K562 (cell line): ENCODE data around the gene KNOP1. TPM values are rescaled to one million over a fixed set of nuclear protein-coding genes. Genes with fewer than 3 reads are reported as not detected.

Experiments used
- ATAC-seq: fragments of 200-7000 bp; cut with Tn5 transposase; 3 replicates; pipeline ENCODE4 v1.9.1; 2020; ENCODE audit warnings: moderate library complexity
- BruUV-seq: library from RNA; stranded (reverse); fragments of 400-500 nt; replicated peaks from 2 replicates; lab custom pipeline; 2021; lab: Mats Ljungman, UMichigan
- CTCF ChIA-PET: fragments of 300-600 bp; formaldehyde crosslinking; extraction: SDS; loops from one replicate; lab custom pipeline; 2021; ENCODE audit warnings: low intra/inter-chr PET ratio; lab: Yijun Ruan, JAX
- POLR2A ChIA-PET: fragments of 300-600, 350-650 bp; sonication (Branson Sonifier 250); formaldehyde crosslinking; extraction: SDS; loops from one replicate; lab custom pipeline; 2021; ENCODE audit warnings: antibody characterized with exemption, inconsistent platforms; lab: Yijun Ruan, JAX
- DNase-seq, 4 experiments: peaks; one replicate each; pipeline versions ENCODE4 v3.0.0 to v3.0.0-alpha.2; 2011 to 2018; ENCODE audit warnings: low spot score in 3 of 4, mixed read lengths in 3 of 4; ENCODE audit errors: extremely low read depth in 1 of 4
- FAIRE-seq: peaks from 2 replicates; lab custom pipeline; 2011; peaks lifted over from hg19 to GRCh38; lab: Jason Lieb, UNC
- H2AFZ ChIP-seq: 2 replicates; pipeline ENCODE4 v1.6.0; 2011; ENCODE audit warnings: low read depth, low read length, control low read depth, inconsistent platforms
- H3K27ac ChIP-seq: fragments of 200-600 bp; 3 replicates; pipeline ENCODE4 v1.8.0; 2011; ENCODE audit warnings: low read depth, mild to moderate bottlenecking, control low read depth, inconsistent platforms, low read length, moderate library complexity, mixed read lengths; ENCODE audit errors: extremely low read depth
- H3K27me3 ChIP-seq, 2 experiments: fragments of 300-600 bp in 1 of 2; 2 replicates in 1 of 2; 3 replicates in 1 of 2; pipeline versions ENCODE4 v1.6.0 to v1.8.0; 2011; ENCODE audit warnings: inconsistent platforms in 2 of 2, low read length in 2 of 2, mild to moderate bottlenecking in 1 of 2, mixed read lengths in 1 of 2, moderate library complexity in 1 of 2; ENCODE audit not compliant: control insufficient read depth in 2 of 2, insufficient read depth in 2 of 2
- H3K36me3 ChIP-seq: fragments of 300-600 bp; 3 replicates; pipeline ENCODE4 v1.8.0; 2011; ENCODE audit warnings: mild to moderate bottlenecking, low read length, inconsistent platforms; ENCODE audit not compliant: control insufficient read depth, insufficient read depth
- H3K4me1 ChIP-seq, 2 experiments: fragments of 200-600 bp in 1 of 2; replicated peaks in 1 of 2; 2 replicates in 1 of 2; 3 replicates in 1 of 2; pipeline versions ENCODE4 v1.5.1 to v1.8.0; 2011; ENCODE audit warnings: inconsistent platforms in 2 of 2, low read length in 2 of 2, mild to moderate bottlenecking in 1 of 2, mixed read lengths in 1 of 2, moderate library complexity in 1 of 2; ENCODE audit not compliant: control insufficient read depth in 2 of 2, insufficient read depth in 2 of 2
- H3K4me2 ChIP-seq: 2 replicates; pipeline ENCODE4 v1.6.1; 2011; ENCODE audit warnings: low read length, control low read depth, inconsistent platforms, mixed read lengths; ENCODE audit not compliant: insufficient read depth
- H3K4me3 ChIP-seq: fragments of 200-600 bp; sonication (generic), shearing (Covaris generic); 2 replicates; pipeline ENCODE4 v1.5.1; 2016; ENCODE audit warnings: control low read depth, inconsistent platforms
- H3K79me2 ChIP-seq: fragments of 200-600 bp; 3 replicates; pipeline ENCODE4 v1.8.0; 2011; ENCODE audit warnings: low read length, inconsistent platforms; ENCODE audit not compliant: control insufficient read depth, insufficient read depth
- H3K9ac ChIP-seq, 2 experiments: 2 replicates each; pipeline versions ENCODE4 v1.6.0 to v1.6.1; 2011; ENCODE audit warnings: low read depth in 2 of 2, low read length in 2 of 2, control low read depth in 1 of 2, inconsistent platforms in 1 of 2, mild to moderate bottlenecking in 1 of 2, mixed read lengths in 1 of 2; ENCODE audit not compliant: insufficient read depth in 1 of 2
- H3K9me1 ChIP-seq: one replicate; pipeline ENCODE4 v1.6.0; 2011; ENCODE audit warnings: inconsistent platforms, mild to moderate bottlenecking, low read length, moderate library complexity; ENCODE audit not compliant: control insufficient read depth, insufficient read depth
- H3K9me3 ChIP-seq: replicated peaks from 2 replicates; pipeline ENCODE4 v1.5.1; 2011; ENCODE audit warnings: low read depth, low read length, inconsistent platforms; ENCODE audit not compliant: control insufficient read depth, insufficient read depth
- H4K20me1 ChIP-seq: replicated peaks from 2 replicates; pipeline ENCODE4 v1.6.1; 2011; ENCODE audit warnings: low read length, inconsistent platforms, mixed read lengths; ENCODE audit not compliant: control insufficient read depth, insufficient read depth
- CUX1 ChIP-seq: fragments of 200-800 bp; sonication (Bioruptor generic); IDR thresholded peaks from 2 replicates; pipeline ENCODE4 v1.6.1; 2016; ENCODE audit warnings: missing genetic modification characterization, missing compliant biosample characterization
- FOXJ3 ChIP-seq: sonication (generic); formaldehyde crosslinking; IDR thresholded peaks from 2 replicates; pipeline ENCODE4 v1.4.0; 2020; ENCODE audit warnings: mild to moderate bottlenecking, missing genetic modification reagents
- FOXO4 ChIP-seq: fragments of 450-650 bp; formaldehyde crosslinking; IDR thresholded peaks from 2 replicates; pipeline ENCODE4 v1.4.0; 2020; ENCODE audit warnings: mild to moderate bottlenecking, moderate library complexity
- NFE2L1 ChIP-seq: fragments of 450-650 bp; IDR thresholded peaks from 2 replicates; pipeline ENCODE4 v1.6.1; 2016; ENCODE audit warnings: missing genetic modification characterization, low read depth, mild to moderate bottlenecking, missing compliant biosample characterization, moderate library complexity, borderline replicate concordance
- ZNF609 ChIP-seq: sonication (generic); formaldehyde crosslinking; IDR thresholded peaks from 2 replicates; pipeline ENCODE4 v1.8.1; 2023; ENCODE audit warnings: missing genetic modification reagents, mild to moderate bottlenecking, borderline replicate concordance
- WGBS: fragments of 100-300 bp; shearing (Covaris generic); methylation state at CpG from one replicate; pipeline ENCODE4 v1.1.6; 2016; ENCODE audit warnings: low coverage, mixed read lengths; ENCODE audit not compliant: insufficient coverage; ENCODE audit errors: missing lambda C conversion rate; 5-methylcytosine and 5-hydroxymethylcytosine counted together
- in situ Hi-C: fragments of 300-500 bp; cut with MboI; formaldehyde crosslinking; loops from 4 replicates; pipeline ENCODE4 v1.15.0; 2018; ENCODE audit warnings: inconsistent platforms, mixed read lengths
- intact Hi-C: fragments of 100-400 bp; cut with micrococcal nuclease; formaldehyde crosslinking; loops from 2 replicates; pipeline ENCODE4 v1.14.2; 2022
- polyA plus RNA-seq, 8 experiments: library from polyadenylated mRNA; depleted of rRNA in 4 of 8; stranded (reverse) in 5 of 8; unstranded in 3 of 8; fragments of >200 nt; fragmentation: Nextera tagmentation in 2 of 8; fragmentation: Illumina TruSeq in 1 of 8; extraction: Ambion mirVana in 2 of 8; extraction: Trizol in 1 of 8; gene quantifications; 2 replicates each; pipeline versions ENCODE4 v1.2.1 to v1.2.3, GENCODE V29; 2011 to 2014; ENCODE audit warnings: inconsistent platforms in 1 of 8, missing spikeins in 1 of 8
- total RNA-seq, 7 experiments: library from RNA; depleted of rRNA in 6 of 7; stranded (reverse); fragments of >200 nt in 6 of 7; fragmentation: Illumina TruSeq in 2 of 7; extraction: Trizol in 2 of 7; gene quantifications; 2 replicates each; pipeline versions ENCODE4 v1.2.1 to v1.2.3, GENCODE V29; 2011 to 2021; ENCODE audit warnings: low replicate concordance in 1 of 7

KNOP1 gene
- total and polyA plus RNA-seq, 9 of the 15 experiments (the other 6 are each of a cell fraction or from before 2014, with no cell fraction given): 22.4 to 57.6 (median 39.3) TPM

- intact Hi-C loops (no loop called here), in situ Hi-C loops (no loop called here)
- WGBS: 13% methylated on average over 4 of the region's 4 CpGs
- no peaks in the 10 kb centered on the region for H3K79me2 ChIP-seq
- POLR2A ChIA-PET: no interaction called here
- H3K4me1 ChIP-seq: peaks cover 4 to 10% of the 10 kb centered on the region in 2 experiments; a peak in 3 of 5 replicates
- CTCF ChIA-PET: no interaction called here
- H3K9me1 ChIP-seq: no peaks in the 10 kb centered on the region
- FAIRE-seq (no peak), ATAC-seq (no peak), DNase-seq (peak in 1 of 4 experiments; percentile 9)
- no peak overlapping the region for H3K4me3 ChIP-seq
- H3K4me2 ChIP-seq: no peak overlapping the region; the same call in 1 of the 2 replicates
- H3K9me3 ChIP-seq: no peaks in the 10 kb centered on the region
- H2AFZ ChIP-seq: no peak overlapping the region
- no peaks in the 10 kb centered on the region for H3K36me3 ChIP-seq
- no peak overlapping the region for H3K27ac ChIP-seq
- BruUV-seq: no TSS peak
- H3K9ac ChIP-seq: no peak overlapping the region
- H4K20me1 ChIP-seq: no peaks in the 10 kb centered on the region
- H3K27me3 ChIP-seq: no peaks in the 10 kb centered on the region
- no peak for TF ChIP-seq ZNF609 (CRISPR knock-in tag)
- TF ChIP-seq FOXJ3: no peak
- TF ChIP-seq CUX1 (CRISPR knock-in tag): no peak
- TF ChIP-seq FOXO4: no peak
- no peak for TF ChIP-seq NFE2L1 (tag)
Observed at GRCh38 chr16:19746561-19746960, 28.5 kb upstream of the KNOP1 start.
